Stimulated activated CD4-positive, alpha-beta T cell treated with anti-CD3 and anti-CD28 coated beads, Interleukin-12 subunit alpha, Interleukin-12 subunit beta, amount 100 ng/mL, for 4 hours (primary cell): ENCODE data around the gene HRH4.

Experiments
- DNase-seq: peaks from one replicate; pipeline ENCODE4 v3.0.0-alpha.2; 2020

The HRH4 gene

DNA sequence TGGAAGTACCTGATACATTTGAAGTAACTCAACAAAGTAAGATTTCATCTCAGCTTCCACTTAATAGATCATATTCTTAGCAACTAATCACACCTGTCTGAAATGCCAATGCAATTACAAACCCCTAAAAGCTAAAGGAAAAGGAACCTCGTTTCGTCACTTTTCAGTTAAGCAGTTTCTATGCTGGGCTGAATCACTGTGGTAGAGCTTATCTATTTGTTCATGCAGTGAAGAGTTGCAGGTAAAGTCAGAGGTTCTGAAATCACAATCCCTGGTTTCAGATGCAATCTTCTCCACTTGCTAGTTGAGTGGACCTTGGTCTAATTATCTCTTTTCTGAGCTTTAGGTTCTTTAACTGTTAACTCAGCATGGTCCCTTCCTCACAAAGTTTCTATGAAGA, 6.3 kb downstream of the HRH4 start:
- no peak for DNase-seq

DNA sequence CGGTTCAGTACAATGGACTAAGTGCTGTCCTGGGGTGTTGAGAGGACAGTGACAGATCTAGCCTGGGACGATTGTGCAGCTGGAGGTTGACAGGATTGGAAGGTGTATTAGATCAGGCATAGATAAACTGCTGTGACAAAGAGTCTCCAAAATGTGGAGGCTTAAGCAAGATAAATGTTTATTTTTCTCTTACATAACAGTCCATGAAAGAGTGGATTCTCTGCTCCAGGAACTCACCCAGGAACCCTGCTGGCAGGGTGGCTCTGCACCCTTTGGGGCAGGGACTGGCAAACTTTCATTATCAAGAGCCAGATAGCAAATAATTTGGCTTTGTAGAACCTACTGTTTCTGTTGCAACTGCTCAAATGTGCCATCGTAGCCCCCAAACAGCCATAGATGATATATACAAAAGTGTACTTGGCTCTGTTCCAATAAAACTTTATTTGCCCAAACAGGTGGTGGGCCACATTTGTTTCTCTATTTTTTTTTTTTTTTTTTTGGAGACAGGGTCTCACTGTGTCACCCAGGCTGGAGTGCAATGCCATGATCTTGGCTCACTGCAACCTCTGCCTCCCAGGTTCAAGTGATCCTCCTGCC, 9.7 kb downstream of the HRH4 start:
- no peak for DNase-seq

DNA sequence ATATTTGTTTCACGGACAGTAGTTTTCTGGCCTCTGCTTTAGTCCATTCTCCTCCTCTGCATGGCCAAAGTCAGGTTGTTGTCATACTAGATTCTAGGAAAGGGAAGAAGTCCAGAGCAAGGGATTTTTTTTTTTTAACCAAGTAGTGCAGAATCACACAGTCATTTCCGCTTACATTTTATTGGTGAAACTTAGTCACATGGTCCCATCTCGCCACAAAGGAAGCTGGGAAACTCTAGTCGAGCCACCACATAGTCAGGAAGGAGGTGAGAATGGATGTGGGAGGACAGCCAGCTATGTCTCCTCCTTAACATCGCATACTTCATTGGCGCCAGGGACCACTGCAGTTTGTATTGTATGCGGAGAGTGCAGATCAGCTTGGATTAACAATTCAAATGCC, 10.4 kb downstream of the HRH4 start:
- no peak for DNase-seq

DNA sequence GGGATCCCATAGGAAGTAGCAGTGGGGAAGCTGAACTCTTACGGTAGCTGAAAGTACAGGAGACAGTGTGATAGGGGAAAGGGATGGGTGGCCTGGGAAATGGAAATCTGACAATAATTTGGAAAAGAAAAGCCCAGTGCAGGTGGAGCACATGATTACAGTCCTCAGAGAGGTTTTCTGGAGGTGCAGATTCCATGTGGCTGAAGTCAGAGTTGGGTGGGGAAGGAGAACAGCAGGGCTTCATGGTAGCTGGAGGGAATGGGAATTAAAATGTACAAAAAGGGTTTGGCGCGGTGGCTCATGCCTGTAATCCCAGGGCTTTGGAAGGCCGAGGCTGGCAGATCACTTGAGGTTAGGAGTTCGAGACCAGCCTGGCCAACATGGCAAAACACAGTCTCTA, 12.2 kb downstream of the HRH4 start:
- no peak for DNase-seq

DNA sequence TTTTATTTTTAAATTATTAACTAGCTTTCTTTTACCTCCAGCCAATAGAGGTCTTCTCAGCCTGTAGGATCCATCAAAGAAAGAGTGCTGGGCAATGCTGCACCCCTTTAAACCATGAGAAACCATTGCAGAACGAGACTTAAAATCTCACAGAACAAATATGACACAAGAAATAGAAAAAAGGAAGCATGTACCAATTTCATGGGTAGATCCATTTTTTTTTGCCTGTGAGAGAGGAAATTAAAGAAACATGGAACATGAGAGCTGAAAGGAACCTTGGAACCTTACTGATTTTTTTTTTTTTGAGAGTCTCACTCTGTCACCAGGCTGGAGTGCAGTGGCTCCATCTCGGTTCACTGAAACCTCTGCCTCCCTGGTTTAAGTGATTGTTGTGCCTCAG, 14.0 kb downstream of the HRH4 start:
- no peak for DNase-seq

DNA sequence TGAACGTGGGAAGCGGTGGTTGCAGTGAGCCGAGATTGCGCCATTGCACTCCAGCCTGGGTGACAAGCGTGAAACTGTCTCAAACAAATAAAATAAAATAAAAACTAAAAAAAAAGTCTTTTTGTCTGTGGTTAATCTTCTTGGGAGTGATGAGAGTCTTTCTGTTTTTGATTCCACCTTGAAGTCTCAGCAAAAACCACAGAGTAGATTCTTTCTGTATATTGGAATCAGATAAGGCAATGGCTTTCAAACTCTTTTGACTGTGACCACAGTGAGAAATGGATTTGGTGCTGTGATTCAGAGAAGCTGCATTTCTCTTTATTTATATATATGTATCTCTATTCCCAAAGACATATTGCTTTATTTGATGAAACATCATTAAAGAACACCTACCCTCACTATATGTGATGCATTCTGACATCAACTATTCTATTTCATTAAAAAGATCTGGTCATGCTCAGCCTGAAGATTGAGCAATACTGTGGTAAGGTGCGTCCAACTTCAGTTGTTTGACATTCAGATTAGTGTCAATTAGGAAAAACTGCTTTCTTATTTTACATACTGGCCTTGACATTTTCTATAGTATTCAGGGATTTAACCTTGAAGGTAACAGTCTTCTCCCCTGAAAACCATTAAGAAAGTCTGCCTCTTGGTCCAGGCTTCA, 15.6 kb downstream of the HRH4 start:
- DNase-seq = no peak

DNA sequence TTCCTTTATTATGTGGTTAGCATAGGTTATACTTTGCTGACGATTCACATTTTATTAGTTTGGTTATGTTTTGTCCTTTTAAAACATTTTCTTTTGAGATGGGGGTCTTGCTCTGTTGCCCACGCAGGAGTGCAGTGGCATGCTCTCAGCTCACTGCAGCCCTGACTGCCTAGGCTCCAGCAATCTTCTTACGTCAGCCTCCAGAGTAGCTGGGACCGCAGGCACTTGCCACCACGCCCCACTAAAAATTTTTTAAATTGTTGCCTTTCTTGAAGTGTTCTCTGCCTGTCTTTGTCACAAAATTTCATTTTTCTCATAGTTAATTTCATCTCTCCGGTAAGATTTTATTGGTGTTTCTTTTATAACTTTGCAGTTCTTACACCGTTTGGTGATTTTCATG, 18.9 kb downstream of the HRH4 start:
- no peak for DNase-seq

DNA sequence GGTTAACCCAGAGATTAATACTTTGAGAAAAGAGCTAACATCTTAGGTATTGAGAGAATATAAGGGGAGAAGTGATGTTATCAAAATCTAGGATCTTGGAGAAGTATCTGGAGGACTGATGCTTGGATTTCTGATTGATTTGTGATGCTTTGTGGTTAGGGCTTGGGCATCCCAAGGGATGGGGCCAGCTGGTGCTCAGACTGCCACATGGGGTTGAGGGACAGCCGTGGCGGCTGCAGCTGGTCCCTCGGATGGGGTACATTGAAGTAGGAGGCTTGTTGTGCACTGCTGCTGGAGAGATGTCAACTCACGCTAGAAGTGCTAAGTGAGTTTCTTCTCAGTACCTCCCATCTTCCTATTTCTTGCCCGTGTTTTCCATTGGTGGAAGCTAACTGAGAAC, 22.4 kb downstream of the HRH4 start:
- no peak for DNase-seq

DNA sequence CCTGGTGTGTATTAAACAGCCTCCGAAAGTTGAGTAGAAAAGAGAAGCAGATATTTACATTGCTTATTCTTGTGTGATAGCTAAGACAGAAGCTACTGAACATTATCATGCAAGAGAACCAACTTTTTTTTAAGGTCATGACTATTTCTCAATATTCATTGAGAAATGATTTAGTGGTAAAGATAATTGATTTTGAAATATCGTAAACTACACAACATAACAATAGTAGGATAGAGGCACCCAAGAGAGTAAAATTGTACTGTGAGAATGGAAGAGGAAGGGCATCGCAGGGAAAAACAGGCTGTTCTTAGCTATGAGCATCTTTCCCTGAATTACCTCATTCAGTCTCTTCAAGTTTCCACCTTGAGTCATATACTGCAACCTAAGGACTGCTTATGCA, 25.2 kb downstream of the HRH4 start:
- no peak for DNase-seq

DNA sequence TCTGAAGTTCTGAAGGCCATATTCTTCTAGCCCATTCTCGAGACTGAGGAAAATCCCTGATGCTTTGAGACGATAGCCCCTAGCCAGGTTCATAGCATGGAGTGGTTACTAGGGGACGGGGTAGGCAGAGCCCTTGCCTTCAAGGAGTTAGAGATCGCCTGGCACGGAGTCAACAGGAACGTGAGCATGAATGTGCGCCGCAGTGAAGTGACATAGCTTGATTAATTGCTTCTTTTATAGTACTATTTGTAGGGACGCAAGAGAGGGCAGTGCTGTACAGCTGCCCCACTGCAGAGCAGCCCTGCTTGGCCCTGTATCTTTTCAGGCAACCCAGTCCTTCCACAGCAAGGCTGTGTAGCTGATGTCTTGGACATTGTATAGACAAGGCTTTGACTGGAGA, 26.2 kb downstream of the HRH4 start:
- no peak for DNase-seq

DNA sequence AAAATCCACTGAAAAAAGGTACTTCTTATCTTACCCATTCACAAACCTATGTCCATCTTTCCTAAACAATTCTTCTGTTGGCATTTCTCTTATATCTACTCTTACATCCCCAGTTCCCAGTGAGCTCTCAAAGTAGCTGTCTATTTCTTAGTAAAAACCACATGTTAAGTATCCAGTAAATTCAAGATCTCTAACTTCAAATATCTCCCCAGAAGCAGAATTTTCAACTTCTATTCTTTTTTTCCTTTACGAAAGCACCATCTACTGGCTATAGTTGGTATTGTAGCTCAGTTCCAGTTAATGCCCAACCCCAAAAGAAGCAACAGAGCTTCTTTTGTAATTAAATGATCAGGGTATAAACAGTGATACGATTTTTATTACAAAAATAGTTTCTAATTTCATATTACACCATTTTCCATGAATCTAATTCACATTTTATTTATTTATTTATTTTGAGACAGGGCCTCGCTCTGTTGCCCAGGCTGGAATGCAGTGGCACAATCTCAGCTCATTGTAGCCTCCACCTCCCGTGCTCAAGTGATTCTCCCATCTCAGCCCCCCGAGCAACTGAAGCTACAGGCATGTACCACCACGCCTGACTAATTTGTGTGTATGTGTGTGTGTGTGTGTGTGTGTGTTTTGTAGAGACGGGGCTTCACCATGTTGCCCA, 28.5 kb downstream of the HRH4 start:
- no peak for DNase-seq

DNA sequence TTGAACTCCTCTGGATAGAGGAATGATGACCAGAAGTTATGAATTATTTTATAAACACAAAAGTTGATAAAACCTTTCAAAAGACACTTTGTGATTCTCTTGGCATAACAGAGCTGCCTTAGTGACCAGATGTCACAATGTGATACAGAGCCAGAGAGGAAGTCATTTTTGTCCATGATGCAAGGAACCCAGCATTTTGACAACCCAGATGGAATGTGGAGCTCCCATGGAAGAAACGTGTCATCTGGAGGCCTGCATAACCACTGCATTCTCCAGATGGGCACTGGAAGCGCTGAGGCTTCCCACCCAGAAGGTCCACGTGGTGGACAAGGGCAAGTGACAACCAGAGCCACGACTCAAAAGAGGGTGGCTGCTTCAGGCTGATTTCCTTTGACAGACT, 30.1 kb downstream of the HRH4 start:
- no peak for DNase-seq

DNA sequence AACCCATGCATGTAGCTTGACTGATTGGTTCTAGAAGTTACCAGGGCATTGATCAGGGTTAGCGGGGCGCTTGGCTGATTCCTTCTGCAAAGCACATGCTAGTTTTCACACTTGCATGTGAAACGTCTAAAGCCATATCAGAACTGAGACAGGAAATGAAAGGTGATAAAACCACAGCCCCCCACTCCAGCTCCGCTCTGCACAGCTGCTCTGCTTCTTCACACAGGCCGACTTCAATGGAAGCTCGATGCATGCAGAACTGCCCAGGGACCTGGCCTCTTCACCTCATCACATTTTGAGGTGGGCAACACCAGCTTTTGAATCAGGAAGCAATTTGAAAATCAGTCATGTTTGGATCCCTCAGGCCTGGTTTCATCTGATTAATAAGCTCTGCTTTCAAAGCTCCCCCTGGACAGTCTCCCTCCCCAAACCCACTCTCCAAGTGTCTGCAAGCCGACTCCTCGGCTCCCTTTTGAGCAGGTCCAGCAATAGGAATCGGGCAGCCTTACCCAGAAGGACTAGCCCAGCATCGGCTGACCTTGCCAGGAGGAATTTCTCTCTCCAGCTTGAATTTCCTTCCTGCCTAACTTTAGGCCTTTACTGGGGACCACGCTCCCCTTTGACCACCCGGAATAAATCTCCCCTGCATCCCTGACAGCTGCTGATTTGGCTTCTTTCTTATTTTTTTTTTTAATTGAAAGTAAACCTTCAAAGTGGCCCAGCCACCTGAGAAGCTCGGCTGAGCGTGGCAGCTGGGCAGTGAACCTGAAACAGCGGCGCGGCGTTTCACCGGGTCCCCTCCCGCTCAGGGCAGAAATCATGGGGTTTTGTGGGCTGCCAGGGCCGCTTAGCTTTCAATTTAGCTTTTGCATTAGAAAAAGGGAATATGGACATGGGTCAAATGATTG, 31.7 kb downstream of the HRH4 start:
- DNase-seq = no peak

DNA sequence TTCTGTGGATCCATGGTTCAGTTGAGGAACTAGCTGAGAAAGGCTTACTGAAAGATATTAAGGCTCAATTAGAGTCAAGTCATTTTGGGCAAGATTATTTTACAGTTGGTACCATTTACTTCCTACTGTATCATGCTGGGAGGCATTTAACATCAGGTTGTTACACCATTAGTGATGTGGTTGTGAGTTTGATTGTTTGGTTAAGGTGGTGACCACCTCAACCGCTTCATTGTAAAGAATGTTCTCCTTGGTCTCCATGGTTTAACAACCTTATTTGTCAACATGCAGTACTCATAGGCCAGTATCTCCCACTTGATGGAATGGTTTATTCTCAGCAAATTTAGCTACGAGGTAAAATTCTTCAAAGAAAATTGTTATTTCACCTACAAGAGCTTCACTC, 34.1 kb downstream of the HRH4 start:
- no peak for DNase-seq

DNA sequence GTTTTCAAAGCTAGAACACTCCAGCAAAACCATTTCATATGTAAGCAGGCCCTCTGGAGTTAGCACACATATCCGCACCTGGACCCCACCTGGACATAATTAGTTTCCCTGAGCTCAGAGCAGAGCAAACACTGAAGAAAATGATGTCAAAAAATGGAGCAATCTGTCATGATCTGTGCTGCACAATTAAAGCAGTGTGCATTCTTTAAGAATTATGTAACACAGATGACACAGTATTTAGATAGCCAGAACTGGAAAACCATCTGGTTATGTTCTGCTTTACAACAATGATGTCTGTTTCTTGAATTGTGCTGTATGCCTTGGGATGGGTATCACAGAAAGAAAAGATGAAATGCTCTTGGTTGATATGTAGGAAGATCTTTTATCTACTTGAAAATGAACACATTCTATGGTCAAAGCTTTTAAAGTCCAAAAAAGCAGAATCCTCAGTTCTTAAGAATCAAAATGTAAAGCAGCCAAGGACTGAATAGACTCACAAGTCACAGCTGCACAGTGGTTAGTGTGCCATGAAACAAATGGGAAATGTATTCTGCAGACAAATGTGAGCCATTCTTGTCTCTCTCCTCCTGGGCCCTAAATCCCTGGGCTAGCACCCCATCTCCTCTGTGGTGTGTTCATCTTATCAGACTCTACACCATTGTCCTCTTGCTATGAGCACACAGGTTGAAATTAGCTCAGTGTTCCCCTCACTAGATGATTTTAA, 36.8 kb downstream of the HRH4 start:
- DNase-seq = no peak

DNA sequence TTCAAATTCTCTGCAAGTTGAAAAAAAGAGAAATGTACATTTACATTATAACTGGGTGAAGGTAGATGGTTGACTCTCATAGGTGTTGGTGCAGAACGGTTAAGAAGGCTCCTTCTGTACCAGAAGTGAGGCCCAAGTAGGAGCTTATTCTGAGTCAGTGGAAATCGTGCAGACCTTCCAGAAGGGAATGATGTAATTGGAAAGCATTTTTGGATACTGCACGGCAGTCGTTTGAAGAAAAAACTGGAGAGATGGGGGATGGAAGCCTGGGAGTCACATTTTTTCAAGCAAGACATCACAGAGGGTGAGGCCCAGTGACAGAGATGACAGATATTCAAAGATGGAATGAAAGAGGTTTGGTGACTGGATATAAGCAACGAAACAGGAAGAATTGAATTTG, 39.4 kb downstream of the HRH4 start:
- DNase-seq = no peak

DNA sequence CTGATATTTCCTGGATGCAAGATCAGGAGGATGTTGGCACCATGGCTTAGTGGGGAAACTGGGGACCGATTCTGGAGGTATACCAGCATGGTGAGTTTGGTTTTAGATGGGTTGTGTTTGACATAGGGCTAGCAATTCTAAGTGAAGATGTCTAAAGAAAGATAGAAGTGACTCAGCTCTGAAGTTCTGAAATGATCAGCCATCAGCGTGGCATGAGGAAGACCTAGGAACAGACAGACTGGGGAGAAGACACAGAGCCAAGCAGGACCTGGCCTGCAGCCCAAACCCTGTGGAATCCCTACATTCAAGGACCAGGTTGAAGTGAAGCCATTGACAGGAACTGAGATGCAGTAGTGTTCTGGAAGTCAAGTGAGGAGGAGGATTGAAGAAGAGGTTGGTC, 39.8 kb downstream of the HRH4 start:
- no peak for DNase-seq

DNA sequence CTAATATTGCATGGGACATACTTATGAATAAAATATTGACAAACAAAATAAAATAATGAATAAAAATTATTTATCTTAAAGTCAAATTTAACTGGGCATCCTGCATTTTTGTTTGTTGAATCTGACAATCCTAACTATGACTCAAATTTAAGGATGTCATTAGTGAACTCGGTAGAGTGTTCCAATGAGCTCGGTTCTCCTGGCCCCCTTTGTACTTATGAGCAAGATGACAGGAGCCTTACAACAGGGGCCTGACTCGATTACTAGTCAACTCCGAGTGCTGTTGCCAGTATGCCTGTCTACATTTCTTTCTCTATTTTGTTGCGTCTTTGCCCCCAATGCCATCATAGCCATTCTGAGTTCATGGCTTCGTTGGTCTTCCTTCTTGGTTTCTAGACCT, 40.3 kb downstream of the HRH4 start:
- DNase-seq = no peak

DNA sequence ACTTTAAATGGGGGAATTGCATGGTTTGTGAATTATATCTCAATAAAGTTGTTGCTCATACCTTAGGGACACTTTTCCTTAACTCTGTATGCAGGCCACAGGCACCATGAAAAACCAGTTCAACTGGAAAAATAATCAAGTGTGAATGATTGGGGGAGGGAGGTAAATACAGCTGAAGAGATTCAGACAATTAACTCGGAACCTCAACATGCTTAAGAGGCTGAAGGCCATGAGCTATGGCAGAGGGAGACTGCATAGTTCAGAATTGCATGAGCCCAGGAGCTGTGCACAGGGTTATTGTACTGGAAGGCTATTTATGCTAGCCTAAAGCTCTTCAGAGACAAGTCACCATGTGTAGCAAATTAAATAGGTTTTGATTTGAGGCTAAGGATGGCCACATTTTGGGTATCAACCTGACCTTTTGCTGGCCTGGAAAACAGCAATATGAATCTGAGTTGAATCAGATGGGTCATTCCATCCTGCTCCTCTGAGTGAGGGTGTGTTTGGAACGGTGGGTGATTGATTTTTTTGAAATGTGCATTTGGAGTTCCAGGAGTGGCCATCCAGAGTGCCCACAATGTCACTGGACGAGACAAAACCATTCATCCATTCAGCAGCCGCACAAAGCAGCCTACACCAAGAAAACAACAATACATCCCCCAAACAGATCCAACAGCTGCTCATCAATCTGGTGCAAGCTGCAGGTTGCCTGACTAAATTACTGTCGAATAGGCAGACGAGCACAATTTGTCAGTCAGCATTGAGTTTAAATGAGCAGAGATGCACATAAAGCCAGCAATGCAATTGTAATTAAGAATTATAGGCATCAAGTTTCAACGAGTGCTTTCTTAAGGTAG, 42.5 kb downstream of the HRH4 start:
- DNase-seq = no peak

DNA sequence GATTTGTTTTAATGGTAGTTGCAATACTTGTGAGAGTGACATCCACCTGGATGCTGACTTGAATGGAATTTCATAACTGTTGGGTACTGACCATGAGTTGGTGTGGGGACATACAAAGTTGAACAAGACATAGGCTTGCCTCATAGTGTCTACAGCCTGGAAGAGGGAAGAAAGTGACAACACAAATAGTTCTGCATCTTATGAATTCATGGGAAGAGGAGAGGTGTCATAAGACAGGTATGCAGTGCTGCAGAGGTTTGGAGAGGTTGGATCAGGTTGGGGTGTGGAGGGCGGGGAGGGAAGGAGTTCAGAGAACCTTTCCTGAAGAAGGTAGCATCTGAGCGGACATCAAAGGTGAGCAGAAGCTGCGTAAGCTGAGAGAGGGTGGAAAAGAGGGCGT, 44.0 kb downstream of the HRH4 start:
- no peak for DNase-seq

DNA sequence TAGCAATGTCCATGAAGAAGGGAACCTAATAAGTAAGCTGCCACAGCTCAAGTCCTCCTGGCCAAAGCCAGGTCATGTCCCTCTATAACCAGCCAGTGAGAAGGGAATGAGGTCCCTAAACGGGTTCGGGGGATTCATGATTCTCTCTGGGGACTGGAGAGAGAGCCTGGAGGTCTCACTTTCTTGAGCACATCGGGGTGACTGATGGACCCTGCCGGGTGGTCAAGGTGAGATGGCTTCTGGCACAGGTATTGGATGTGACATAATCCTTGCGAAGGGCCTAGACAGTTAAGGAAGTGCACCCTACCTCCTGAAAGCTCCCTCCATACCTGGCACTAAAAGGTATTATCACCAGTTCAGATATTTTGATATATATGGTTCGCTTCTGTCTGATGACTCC, 45.7 kb downstream of the HRH4 start:
- DNase-seq = no peak

DNA sequence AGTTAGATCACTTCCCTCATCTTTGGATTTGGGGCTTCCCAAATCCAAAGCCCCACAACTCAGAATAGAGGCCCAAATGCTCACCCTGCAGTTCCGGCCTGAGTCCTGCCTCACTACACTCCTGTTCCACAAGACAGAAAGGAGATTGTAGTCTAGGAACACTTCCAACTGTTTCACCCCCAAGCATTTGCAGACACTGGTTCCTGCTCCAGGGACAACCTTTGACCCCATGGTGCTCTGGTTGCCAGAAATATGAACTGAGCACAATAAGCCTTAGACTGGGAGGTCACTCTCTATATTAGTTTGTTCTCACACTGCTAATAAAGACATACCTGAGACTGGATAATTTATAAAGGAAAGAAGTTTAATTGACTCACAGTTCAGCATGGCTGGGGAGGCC, 49.0 kb downstream of the HRH4 start:
- DNase-seq = no peak
